ENCODE results near the gene C1QTNF1. TPM values are rescaled to one million over a fixed set of nuclear protein-coding genes. Genes with fewer than 3 reads are reported as not detected.
A peak's percentile ranks its signal among the peaks of the same experiment; 100 is the strongest.

The C1QTNF1 gene
- total RNA-seq: 15.8 TPM

GRCh38 chr17:79023886-79024771 lies at the start of gene C1QTNF1:
C1QTNF1 (plus strand) TSS chr17:79024169; CDS start chr17:79043969, 19,800 bp downstream.
- DNase-seq: peak; percentile 59

GRCh38 chr17:78974635-78975591 lies 49.1 kb upstream of the C1QTNF1 start:
- peak; percentile 93 for DNase-seq

- no peak for DNase-seq
Observed at GRCh38 chr17:78976907-78977680, 46.9 kb upstream of the C1QTNF1 start.

GRCh38 chr17:78977681-78977943 lies 46.4 kb upstream of the C1QTNF1 start:
- DNase-seq: no peak

GRCh38 chr17:78977997-78978973 lies 45.7 kb upstream of the C1QTNF1 start:
- no peak for DNase-seq

- peak; percentile 42 for DNase-seq
Observed at GRCh38 chr17:78979780-78980623, 44.0 kb upstream of the C1QTNF1 start, which contains the start of gene LGALS3BP. LGALS3BP (minus strand) TSS chr17:78979923; CDS start chr17:78977191, 2,732 bp downstream.

- no peak for DNase-seq
Observed at GRCh38 chr17:78980624-78980972, 43.4 kb upstream of the C1QTNF1 start.

- DNase-seq: no peak
Observed at GRCh38 chr17:78981010-78981888, 42.7 kb upstream of the C1QTNF1 start.

GRCh38 chr17:78985395-78985794 lies 38.6 kb upstream of the C1QTNF1 start:
- no peak for DNase-seq

GRCh38 chr17:78986048-78986648 lies 37.8 kb upstream of the C1QTNF1 start:
- no peak for DNase-seq

- no peak for DNase-seq
Observed at GRCh38 chr17:78986649-78987328, 37.2 kb upstream of the C1QTNF1 start.

GRCh38 chr17:78988152-78988551 lies 35.8 kb upstream of the C1QTNF1 start:
- DNase-seq: no peak

- no peak for DNase-seq
Observed at GRCh38 chr17:78990349-78991016, 33.5 kb upstream of the C1QTNF1 start.

GRCh38 chr17:78991017-78991738 lies 32.8 kb upstream of the C1QTNF1 start:
- DNase-seq: no peak

GRCh38 chr17:78991906-78992532 lies 31.9 kb upstream of the C1QTNF1 start:
- DNase-seq: no peak

- no peak for DNase-seq
Observed at GRCh38 chr17:78992542-78993212, 31.3 kb upstream of the C1QTNF1 start.
